DND-41 (cell line): ENCODE results near the gene LITAFD.

Experiments used
- ATAC-seq: fragments of 200-7000 bp; cut with Tn5 transposase; 3 replicates; pipeline ENCODE4 v1.9.1; 2021; ENCODE audit warnings: low read depth; ENCODE audit not compliant: insufficient read depth
- DNase-seq: peaks from one replicate; pipeline ENCODE4 v3.0.0-alpha.2; 2020
- H2AFZ ChIP-seq: 2 replicates; pipeline ENCODE4 v1.6.0; 2012; ENCODE audit warnings: low read depth, low read length
- H3K27ac ChIP-seq: 2 replicates; pipeline ENCODE4 v1.5.1; 2012; ENCODE audit warnings: low read length, inconsistent platforms
- H3K27me3 ChIP-seq: fragments of 200-600 bp; sonication (generic); 2 replicates; pipeline ENCODE4 v1.6.0; 2012; ENCODE audit warnings: low read length, mild to moderate bottlenecking, inconsistent platforms; ENCODE audit not compliant: insufficient read depth, poor library complexity
- H3K36me3 ChIP-seq: 2 replicates; pipeline ENCODE4 v1.5.1; 2012; ENCODE audit warnings: low read length, inconsistent platforms; ENCODE audit not compliant: insufficient read depth
- H3K4me1 ChIP-seq: 2 replicates; pipeline ENCODE4 v1.5.1; 2012; ENCODE audit warnings: mild to moderate bottlenecking, low read length; ENCODE audit not compliant: insufficient read depth
- H3K4me2 ChIP-seq: 2 replicates; pipeline ENCODE4 v1.6.0; 2012; ENCODE audit warnings: mild to moderate bottlenecking, moderate library complexity, low read length, inconsistent platforms; ENCODE audit not compliant: insufficient read depth
- H3K4me3 ChIP-seq, 2 experiments: fragments of 200-600 bp in 1 of 2; shearing (Covaris generic) in 1 of 2; 2 replicates each; pipeline ENCODE4 v1.5.1; 2012 to 2016; ENCODE audit warnings: inconsistent platforms in 2 of 2, low read length in 2 of 2, mild to moderate bottlenecking in 2 of 2, low read depth in 1 of 2, moderate library complexity in 1 of 2
- H3K79me2 ChIP-seq: 2 replicates; pipeline ENCODE4 v1.6.0; 2012; ENCODE audit warnings: low read length, inconsistent platforms; ENCODE audit not compliant: insufficient read depth
- H3K9ac ChIP-seq: 2 replicates; pipeline ENCODE4 v1.6.0; 2012; ENCODE audit warnings: low read depth, mild to moderate bottlenecking, inconsistent platforms, low read length, moderate library complexity
- H3K9me3 ChIP-seq: 2 replicates; pipeline ENCODE4 v1.5.1; 2012; ENCODE audit warnings: low read length, moderate library complexity, mild to moderate bottlenecking, inconsistent platforms; ENCODE audit not compliant: insufficient read depth, severe bottlenecking
- H4K20me1 ChIP-seq: 2 replicates; pipeline ENCODE4 v1.6.0; 2012; ENCODE audit warnings: low read length; ENCODE audit not compliant: insufficient read depth
- EZH2 ChIP-seq: IDR thresholded peaks from 3 replicates; pipeline ENCODE4 v1.6.1; 2012; ENCODE audit warnings: borderline replicate concordance, low read depth, mild to moderate bottlenecking, moderate library complexity, low read length, inconsistent platforms; ENCODE audit not compliant: severe bottlenecking
- TF ChIP-seq, protein P1 (sequence below): IDR thresholded peaks from 2 replicates; pipeline ENCODE4 v1.5.1; 2012; ENCODE audit warnings: borderline replicate concordance, low read length, moderate library complexity, mild to moderate bottlenecking; ENCODE audit not compliant: poor library complexity, severe bottlenecking; ENCODE audit errors: extremely low read depth

The LITAFD gene

DNA sequence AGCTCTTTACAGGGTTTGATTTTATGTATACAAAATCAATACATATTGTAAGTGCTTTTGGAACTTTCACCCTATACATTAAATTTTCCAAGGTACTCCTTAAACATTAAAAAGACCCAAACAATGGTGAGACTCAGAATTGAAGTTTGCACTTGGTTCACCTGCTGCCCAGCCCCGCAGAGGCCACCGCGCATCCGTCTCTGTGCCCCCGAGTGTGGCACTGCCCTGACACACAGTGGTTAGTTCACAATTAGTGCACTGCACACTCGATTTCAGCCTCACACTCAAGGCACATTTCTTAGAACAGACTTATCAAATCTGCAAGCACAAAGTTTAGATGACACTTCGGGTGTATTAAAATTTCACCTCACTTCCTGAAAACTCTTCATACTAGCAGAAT, 43.3 kb downstream of the LITAFD start:
- Histone ChIP-seq H3K27me3 (no peaks in the 10 kb centered on the region), H3K4me2 (no peak overlapping the region), H3K79me2 (peaks cover 98% of the 10 kb centered on the region), H3K4me1 (peaks cover 11% of the 10 kb centered on the region), H3K36me3 (peaks cover 95% of the 10 kb centered on the region), H4K20me1 (peaks cover 86% of the 10 kb centered on the region), H3K9me3 (no peaks in the 10 kb centered on the region), H3K4me3 (no peak overlapping the region), H3K9ac (no peak overlapping the region), H3K27ac (no peak overlapping the region), H2AFZ (no peak overlapping the region)
- ATAC-seq (no peak), DNase-seq (no peak)
- TF ChIP-seq EZH2 = no peak
- TF ChIP-seq, protein P1, sequence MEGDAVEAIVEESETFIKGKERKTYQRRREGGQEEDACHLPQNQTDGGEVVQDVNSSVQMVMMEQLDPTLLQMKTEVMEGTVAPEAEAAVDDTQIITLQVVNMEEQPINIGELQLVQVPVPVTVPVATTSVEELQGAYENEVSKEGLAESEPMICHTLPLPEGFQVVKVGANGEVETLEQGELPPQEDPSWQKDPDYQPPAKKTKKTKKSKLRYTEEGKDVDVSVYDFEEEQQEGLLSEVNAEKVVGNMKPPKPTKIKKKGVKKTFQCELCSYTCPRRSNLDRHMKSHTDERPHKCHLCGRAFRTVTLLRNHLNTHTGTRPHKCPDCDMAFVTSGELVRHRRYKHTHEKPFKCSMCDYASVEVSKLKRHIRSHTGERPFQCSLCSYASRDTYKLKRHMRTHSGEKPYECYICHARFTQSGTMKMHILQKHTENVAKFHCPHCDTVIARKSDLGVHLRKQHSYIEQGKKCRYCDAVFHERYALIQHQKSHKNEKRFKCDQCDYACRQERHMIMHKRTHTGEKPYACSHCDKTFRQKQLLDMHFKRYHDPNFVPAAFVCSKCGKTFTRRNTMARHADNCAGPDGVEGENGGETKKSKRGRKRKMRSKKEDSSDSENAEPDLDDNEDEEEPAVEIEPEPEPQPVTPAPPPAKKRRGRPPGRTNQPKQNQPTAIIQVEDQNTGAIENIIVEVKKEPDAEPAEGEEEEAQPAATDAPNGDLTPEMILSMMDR = no peak

DNA sequence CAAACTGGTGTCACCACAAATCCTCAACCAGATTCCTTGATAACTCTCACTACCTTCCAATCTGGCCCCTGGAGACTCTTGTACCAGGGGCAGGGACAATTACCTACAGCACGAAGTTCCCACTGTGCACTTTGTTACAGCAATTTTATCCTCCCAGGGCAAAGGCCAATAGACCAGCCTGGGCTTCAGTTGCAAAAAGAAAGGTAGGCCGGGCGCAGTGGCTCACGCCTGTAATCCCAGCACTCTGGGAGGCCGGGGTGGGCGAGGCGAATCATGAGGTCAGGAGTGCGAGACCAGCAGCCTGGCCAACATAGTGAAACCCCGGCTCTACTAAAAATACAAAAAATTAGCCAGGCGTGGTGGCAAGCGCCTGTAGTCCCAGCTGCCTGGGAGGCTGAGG, 44.7 kb downstream of the LITAFD start:
- H2AFZ ChIP-seq = no peak overlapping the region
- ATAC-seq (no peak), DNase-seq (no peak)
- H4K20me1 ChIP-seq = peaks cover 90% of the 10 kb centered on the region
- H3K4me1 ChIP-seq = peaks cover 1% of the 10 kb centered on the region; the same call in 1 of the 2 replicates
- TF ChIP-seq, protein P1 = no peak
- no peak for TF ChIP-seq EZH2
- no peak overlapping the region for H3K4me3 ChIP-seq
- H3K4me2 ChIP-seq = no peak overlapping the region
- H3K79me2 ChIP-seq = peaks cover 99% of the 10 kb centered on the region
- no peak overlapping the region for H3K27ac ChIP-seq
- H3K9ac ChIP-seq = no peak overlapping the region
- no peaks in the 10 kb centered on the region for H3K9me3 ChIP-seq
- no peaks in the 10 kb centered on the region for H3K27me3 ChIP-seq
- H3K36me3 ChIP-seq = peaks cover 89% of the 10 kb centered on the region

GRCh38 chr16:8928467-8928957, 46.4 kb downstream of the LITAFD start:
- Histone ChIP-seq H3K9me3 (no peaks in the 10 kb centered on the region), H3K27me3 (no peaks in the 10 kb centered on the region), H2AFZ (no peak overlapping the region), H3K4me1 (no peaks in the 10 kb centered on the region), H4K20me1 (peaks cover 95% of the 10 kb centered on the region), H3K79me2 (peaks cover 99% of the 10 kb centered on the region), H3K4me2 (no peak overlapping the region), H3K27ac (no peak overlapping the region), H3K36me3 (peaks cover 72% of the 10 kb centered on the region), H3K4me3 (no peak overlapping the region), H3K9ac (no peak overlapping the region)
- DNase-seq = no peak
- ATAC-seq = no peak
- TF ChIP-seq, protein P1 = no peak
- TF ChIP-seq EZH2 = no peak
